Right lobe of liver (tissue), 4 donors: ENCODE results near the gene IGSF21.

ENCODE experiments used
- CTCF ChIP-seq, 4 donors: fragments of 200-600 bp in 3 of 4; fragments of 450-650 bp in 1 of 4; IDR thresholded peaks; one replicate each; pipeline versions ENCODE4 v1.5.1 to v1.8.0; 2016 to 2022; ENCODE audit warnings: antibody characterized with exemption in 4 of 4, mild to moderate bottlenecking in 2 of 4
- POLR2A ChIP-seq: fragments of 450-650 bp; IDR thresholded peaks from one replicate; pipeline ENCODE4 v1.6.1; 2017; ENCODE audit warnings: antibody characterized with exemption, mild to moderate bottlenecking
- donor health status: DM: no; HTN: no; CAD: no.
- donor health status: DM: no; HTN: no; CAD: no.
- donor health status: DM: no; HTN: yes; CAD: no.

- TF ChIP-seq POLR2A (no peak), CTCF (IDR thresholded peaks at IDR 0.05) (no peak)
These were observed 255.8 kb downstream of the IGSF21 start for GRCh38 chr1:18363436-18363835.
